ENCODE results near the gene GATM.
A peak's percentile ranks its signal among the peaks of the same experiment; 100 is the strongest.
"Not testable (repeated sequence)": the region's sequence is repeated elsewhere in the genome, so short reads cannot be mapped to it uniquely, and the experiment has no call there.

The GATM gene

GRCh38 chr15:45378913-45379262 is 544 bp upstream of the GATM start:
- Histone ChIP-seq H3K27me3 (peaks cover 38 to 52% (median 47%) of the 10 kb centered on the region in 11 experiments), H3K36me3 (no peaks in the 10 kb centered on the region), H3K4me1 (peaks cover 7 to 22% (median 18%) of the 10 kb centered on the region in 10 experiments; a peak in 18 of 20 replicates), H3K27ac (no peak overlapping the region), H3K4me3 (peak overlapping the region; percentile 61 to 74 (median 68)), H3K9me3 (replicated peaks in 1 of 11) (no peaks in the 10 kb centered on the region), H4K20me1 (peaks cover 0 to 4% (median 0%) of the 10 kb centered on the region in 11 experiments; a peak in 2 of 22 replicates), H3K4me2 (peak overlapping the region; percentile 94 to 100 (median 98)), H3K9ac (peak overlapping the region in 7 of 11 experiments; percentile 68 to 80 (median 69); a peak in 12 of 22 replicates)
- no peak for TF ChIP-seq Cebpa-rat (IDR thresholded peaks at IDR 0.05)

- Histone ChIP-seq H3K4me1 (peaks cover 7 to 26% (median 22%) of the 10 kb centered on the region in 10 experiments; a peak in 18 of 20 replicates), H3K4me2 (peak overlapping the region; percentile 94 to 100 (median 98)), H3K27me3 (peaks cover 38 to 52% (median 47%) of the 10 kb centered on the region in 11 experiments), H3K36me3 (no peaks in the 10 kb centered on the region), H3K4me3 (peak overlapping the region; percentile 61 to 74 (median 68)), H3K9ac (peak overlapping the region; percentile 53 to 80 (median 69); a peak in 21 of 22 replicates), H3K9me3 (replicated peaks in 1 of 11) (no peaks in the 10 kb centered on the region), H4K20me1 (peaks cover 0 to 4% (median 0%) of the 10 kb centered on the region in 11 experiments; a peak in 2 of 22 replicates), H3K27ac (peak overlapping the region in 5 of 11 experiments; percentile 38 to 61 (median 52); a peak in 6 of 22 replicates)
- TF ChIP-seq Cebpa-rat (IDR thresholded peaks at IDR 0.05), result no peak
Measured at GRCh38 chr15:45377609-45378148, 665 bp downstream of the GATM start.

- peaks cover 38 to 52% (median 47%) of the 10 kb centered on the region in 11 experiments for H3K27me3 ChIP-seq
- H3K36me3 ChIP-seq, result no peaks in the 10 kb centered on the region
- no peak overlapping the region for H3K27ac ChIP-seq
- peak overlapping the region; percentile 94 to 100 (median 98) for H3K4me2 ChIP-seq
- H3K9ac ChIP-seq, result peak overlapping the region in 1 of 11 experiments; percentile 78; a peak in 4 of 22 replicates
- H3K4me3 ChIP-seq, result peak overlapping the region in 9 of 10 experiments; percentile 61 to 74 (median 68); a peak in 13 of 20 replicates
- no peaks in the 10 kb centered on the region for H3K9me3 ChIP-seq (replicated peaks in 1 of 11)
- H4K20me1 ChIP-seq, result peaks cover 0 to 4% (median 0%) of the 10 kb centered on the region in 11 experiments; a peak in 2 of 22 replicates
- peaks cover 7 to 32% (median 28%) of the 10 kb centered on the region in 10 experiments; a peak in 18 of 20 replicates for H3K4me1 ChIP-seq
- no peak for TF ChIP-seq Cebpa-rat (IDR thresholded peaks at IDR 0.05)
Measured at GRCh38 chr15:45376967-45377608, 1.3 kb downstream of the GATM start.

GRCh38 chr15:45376300-45376928 is 1.9 kb downstream of the GATM start:
- Histone ChIP-seq H3K4me1 (peaks cover 7 to 37% (median 32%) of the 10 kb centered on the region in 10 experiments; a peak in 18 of 20 replicates), H4K20me1 (peaks cover 0 to 4% (median 0%) of the 10 kb centered on the region in 11 experiments; a peak in 2 of 22 replicates), H3K27ac (no peak overlapping the region), H3K36me3 (no peaks in the 10 kb centered on the region), H3K9me3 (replicated peaks in 1 of 11) (no peaks in the 10 kb centered on the region), H3K4me2 (no peak overlapping the region), H3K27me3 (peaks cover 38 to 52% (median 47%) of the 10 kb centered on the region in 11 experiments), H3K9ac (no peak overlapping the region), H3K4me3 (no peak overlapping the region)
- TF ChIP-seq Cebpa-rat (IDR thresholded peaks at IDR 0.05), result no peak

- peaks cover 38 to 52% (median 47%) of the 10 kb centered on the region in 11 experiments for H3K27me3 ChIP-seq
- no peak overlapping the region for H3K4me3 ChIP-seq
- TF ChIP-seq Cebpa-rat (IDR thresholded peaks at IDR 0.05), result no peak
- peaks cover 0 to 4% (median 0%) of the 10 kb centered on the region in 11 experiments; a peak in 2 of 22 replicates for H4K20me1 ChIP-seq
- no peak overlapping the region for H3K4me2 ChIP-seq
- H3K36me3 ChIP-seq, result no peaks in the 10 kb centered on the region
- peaks cover 7 to 37% (median 32%) of the 10 kb centered on the region in 10 experiments; a peak in 18 of 20 replicates for H3K4me1 ChIP-seq
- H3K27ac ChIP-seq, result no peak overlapping the region
- H3K9me3 ChIP-seq (replicated peaks in 1 of 11), result no peaks in the 10 kb centered on the region
- no peak overlapping the region for H3K9ac ChIP-seq
Measured at GRCh38 chr15:45375836-45376235, 2.5 kb downstream of the GATM start.

GRCh38 chr15:45373976-45374375 is 4.4 kb downstream of the GATM start:
- Histone ChIP-seq H3K27ac (no peak overlapping the region), H3K9me3 (replicated peaks in 1 of 11) (no peaks in the 10 kb centered on the region), H3K4me2 (no peak overlapping the region), H3K4me3 (no peak overlapping the region), H4K20me1 (peaks cover 0 to 4% (median 0%) of the 10 kb centered on the region in 11 experiments; a peak in 2 of 22 replicates), H3K9ac (no peak overlapping the region), H3K36me3 (no peaks in the 10 kb centered on the region), H3K4me1 (peaks cover 7 to 34% (median 31%) of the 10 kb centered on the region in 10 experiments; a peak in 18 of 20 replicates), H3K27me3 (peaks cover 32 to 43% (median 38%) of the 10 kb centered on the region in 11 experiments)
- no peak for TF ChIP-seq Cebpa-rat (IDR thresholded peaks at IDR 0.05)

GRCh38 chr15:45372041-45372995 is 6.0 kb downstream of the GATM start:
- TF ChIP-seq Cebpa-rat (IDR thresholded peaks at IDR 0.05), result no peak
- peaks cover 0 to 2% (median 0%) of the 10 kb centered on the region in 11 experiments; a peak in 2 of 22 replicates for H4K20me1 ChIP-seq
- H3K4me1 ChIP-seq, result peaks cover under 1 to 18% (median 14%) of the 10 kb centered on the region in 10 experiments; a peak in 17 of 20 replicates
- H3K4me3 ChIP-seq, result no peak overlapping the region
- H3K9ac ChIP-seq, result no peak overlapping the region
- H3K27me3 ChIP-seq, result peaks cover 16 to 26% (median 21%) of the 10 kb centered on the region in 11 experiments
- H3K36me3 ChIP-seq, result no peaks in the 10 kb centered on the region
- H3K4me2 ChIP-seq, result peak overlapping the region in 9 of 11 experiments; percentile 8 to 59 (median 44); a peak in 16 of 22 replicates
- no peaks in the 10 kb centered on the region for H3K9me3 ChIP-seq (replicated peaks in 1 of 11)
- no peak overlapping the region for H3K27ac ChIP-seq

GRCh38 chr15:45371546-45371945 is 6.8 kb downstream of the GATM start:
- peak overlapping the region in 6 of 11 experiments; percentile 8 to 58 (median 36); a peak in 7 of 22 replicates for H3K4me2 ChIP-seq
- H3K4me1 ChIP-seq, result peaks cover 0 to 16% (median 13%) of the 10 kb centered on the region in 10 experiments; a peak in 16 of 20 replicates
- no peak for TF ChIP-seq Cebpa-rat (IDR thresholded peaks at IDR 0.05)
- H3K9ac ChIP-seq, result no peak overlapping the region
- H3K27ac ChIP-seq, result no peak overlapping the region
- H3K9me3 ChIP-seq (replicated peaks in 1 of 11), result no peaks in the 10 kb centered on the region
- no peaks in the 10 kb centered on the region for H3K36me3 ChIP-seq
- no peaks in the 10 kb centered on the region for H4K20me1 ChIP-seq
- peaks cover 8 to 19% (median 14%) of the 10 kb centered on the region in 11 experiments for H3K27me3 ChIP-seq
- no peak overlapping the region for H3K4me3 ChIP-seq

- H3K27ac ChIP-seq, H3K9ac ChIP-seq: not testable (repeated sequence)
Measured at GRCh38 chr15:45370042-45370441, 8.3 kb downstream of the GATM start.

GRCh38 chr15:45367222-45367621 is 11.1 kb downstream of the GATM start:
- not testable (repeated sequence) for H3K9me3 ChIP-seq (replicated peaks in 1 of 11); H3K4me3 ChIP-seq; H3K9ac ChIP-seq; H3K27ac ChIP-seq; H3K4me1 ChIP-seq; H4K20me1 ChIP-seq; H3K36me3 ChIP-seq; H3K4me2 ChIP-seq; H3K27me3 ChIP-seq

More at GRCh38 chr15:45370042-45370441, 8.3 kb downstream of the GATM start:
- not testable (repeated sequence) for H3K9me3 ChIP-seq (replicated peaks in 1 of 11); H3K4me2 ChIP-seq; H4K20me1 ChIP-seq; H3K4me3 ChIP-seq; H3K27me3 ChIP-seq; H3K36me3 ChIP-seq
- H3K4me1 ChIP-seq, result peaks cover 0 to 16% (median 13%) of the 10 kb centered on the region in 10 experiments; a peak in 16 of 20 replicates

Measured in BLaER1 treated with 17β-estradiol and CSF1 and Interleukin-3, amounts not matched to agents 10 nM and 100 nM (cell line).